K562 (cell line): Measurements from ENCODE around the gene UBN1. TPM values are rescaled to one million over a fixed set of nuclear protein-coding genes. Genes with fewer than 3 reads are reported as not detected.
A peak's percentile ranks its signal among the peaks of the same experiment; 100 is the strongest.

ENCODE experiments used
- ARID1B ChIP-seq: fragments of 450-650 bp; IDR thresholded peaks from 2 replicates; pipeline ENCODE4 v1.6.1; 2016; ENCODE audit warnings: antibody characterized with exemption, mild to moderate bottlenecking, inconsistent platforms
- E2F3 ChIP-seq: fragments of 250-450 bp; sonication (Bioruptor Pico); IDR thresholded peaks from 2 replicates; pipeline ENCODE4 v1.4.0; 2020; ENCODE audit warnings: mild to moderate bottlenecking
- MBD2 ChIP-seq: sonication (generic); IDR thresholded peaks from 2 replicates; pipeline ENCODE4 v1.6.1; 2016; ENCODE audit warnings: low read depth, borderline replicate concordance
- MXD1 ChIP-seq: fragments of 250-450 bp; sonication (Bioruptor Pico); IDR thresholded peaks from 2 replicates; pipeline ENCODE4 v1.8.0; 2021; ENCODE audit warnings: borderline replicate concordance, mild to moderate bottlenecking, moderate library complexity; ENCODE audit not compliant: poor library complexity, severe bottlenecking
- NONO ChIP-seq, 2 experiments: fragments of 200-400 bp in 1 of 2; fragments of 450-650 bp in 1 of 2; formaldehyde crosslinking in 1 of 2; IDR thresholded peaks; 2 replicates each; pipeline ENCODE4 v1.6.1; 2017; ENCODE audit warnings: low read depth in 2 of 2, mild to moderate bottlenecking in 2 of 2, moderate library complexity in 2 of 2, low read length in 1 of 2
- NUFIP1 ChIP-seq: fragments of 450-650 bp; IDR thresholded peaks from 2 replicates; pipeline ENCODE4 v1.6.1; 2018; ENCODE audit not compliant: partially characterized antibody
- PBX2 ChIP-seq, 2 experiments: IDR thresholded peaks in 1 of 2; conservative IDR thresholded peaks in 1 of 2; 2 replicates each; pipeline ENCODE4 v1.6.1; 2016; ENCODE audit warnings: low read depth in 2 of 2, mild to moderate bottlenecking in 1 of 2, missing compliant biosample characterization in 1 of 2, missing genetic modification characterization in 1 of 2, moderate library complexity in 1 of 2
- PKNOX1 ChIP-seq: fragments of 450-650 bp; IDR thresholded peaks from 2 replicates; pipeline ENCODE4 v1.6.1; 2016
- PTTG1 ChIP-seq: fragments of 450-650 bp; IDR thresholded peaks from 2 replicates; pipeline ENCODE4 v1.6.1; 2016; ENCODE audit warnings: low read depth, mild to moderate bottlenecking, missing genetic modification characterization, missing compliant biosample characterization
- SFPQ ChIP-seq: fragments of 200-400 bp; formaldehyde crosslinking; IDR thresholded peaks from 2 replicates; pipeline ENCODE4 v1.6.1; 2017; ENCODE audit warnings: mild to moderate bottlenecking, low read depth, low read length, moderate library complexity
- TAF7 ChIP-seq: fragments of 450-650 bp; IDR thresholded peaks from 2 replicates; pipeline ENCODE4 v1.6.1; 2016; ENCODE audit warnings: missing genetic modification characterization, missing compliant biosample characterization
- ZBED1 ChIP-seq: IDR thresholded peaks from 2 replicates; pipeline ENCODE4 v1.6.1; 2014
- ZBTB8A ChIP-seq: fragments of 450-650 bp; IDR thresholded peaks from 2 replicates; pipeline ENCODE4 v1.6.1; 2018; ENCODE audit warnings: mild to moderate bottlenecking, moderate library complexity; ENCODE audit not compliant: partially characterized antibody
- ZNF431 ChIP-seq: sonication (generic); formaldehyde crosslinking; IDR thresholded peaks from 2 replicates; pipeline ENCODE4 v1.8.0; 2022; ENCODE audit warnings: mild to moderate bottlenecking, missing genetic modification reagents
- polyA plus RNA-seq, 8 experiments: library from polyadenylated mRNA; depleted of rRNA in 4 of 8; stranded (reverse) in 5 of 8; unstranded in 3 of 8; fragments of >200 nt; fragmentation: Nextera tagmentation in 2 of 8; fragmentation: Illumina TruSeq in 1 of 8; extraction: Ambion mirVana in 2 of 8; extraction: Trizol in 1 of 8; gene quantifications; 2 replicates each; pipeline versions ENCODE4 v1.2.1 to v1.2.3, GENCODE V29; 2011 to 2014; ENCODE audit warnings: inconsistent platforms in 1 of 8, missing spikeins in 1 of 8
- total RNA-seq, 7 experiments: library from RNA; depleted of rRNA in 6 of 7; stranded (reverse); fragments of >200 nt in 6 of 7; fragmentation: Illumina TruSeq in 2 of 7; extraction: Trizol in 2 of 7; gene quantifications; 2 replicates each; pipeline versions ENCODE4 v1.2.1 to v1.2.3, GENCODE V29; 2011 to 2021; ENCODE audit warnings: low replicate concordance in 1 of 7
- TF ChIP-seq, protein P1 (sequence below): fragments of 200-800 bp; sonication (Bioruptor generic); IDR thresholded peaks from 2 replicates; pipeline ENCODE4 v1.6.1; 2017; ENCODE audit warnings: missing genetic modification characterization, missing compliant biosample characterization
- TF ChIP-seq, protein P2 (sequence below): sonication (generic); formaldehyde crosslinking; IDR thresholded peaks from 2 replicates; pipeline ENCODE4 v1.8.0; 2023; ENCODE audit warnings: mild to moderate bottlenecking, missing genetic modification reagents

UBN1 gene
- total and polyA plus RNA-seq, 9 of the 15 experiments (the other 6 are each of a cell fraction or from before 2014, with no cell fraction given) = 1.5 to 45.7 (median 20.6) TPM

GRCh38 chr16:4886151-4886550 is 38.9 kb downstream of the UBN1 start (continued):
- TF ChIP-seq, protein P1, sequence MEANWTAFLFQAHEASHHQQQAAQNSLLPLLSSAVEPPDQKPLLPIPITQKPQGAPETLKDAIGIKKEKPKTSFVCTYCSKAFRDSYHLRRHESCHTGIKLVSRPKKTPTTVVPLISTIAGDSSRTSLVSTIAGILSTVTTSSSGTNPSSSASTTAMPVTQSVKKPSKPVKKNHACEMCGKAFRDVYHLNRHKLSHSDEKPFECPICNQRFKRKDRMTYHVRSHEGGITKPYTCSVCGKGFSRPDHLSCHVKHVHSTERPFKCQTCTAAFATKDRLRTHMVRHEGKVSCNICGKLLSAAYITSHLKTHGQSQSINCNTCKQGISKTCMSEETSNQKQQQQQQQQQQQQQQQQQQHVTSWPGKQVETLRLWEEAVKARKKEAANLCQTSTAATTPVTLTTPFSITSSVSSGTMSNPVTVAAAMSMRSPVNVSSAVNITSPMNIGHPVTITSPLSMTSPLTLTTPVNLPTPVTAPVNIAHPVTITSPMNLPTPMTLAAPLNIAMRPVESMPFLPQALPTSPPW (CRISPR knock-in tag) = no peak
- TF ChIP-seq ZBED1 = no peak
- no peak for TF ChIP-seq E2F3 (CRISPR knock-in tag)
- TF ChIP-seq ARID1B = peak; percentile 91
- TF ChIP-seq MXD1 (CRISPR knock-in tag) = no peak
- TF ChIP-seq, protein P2, sequence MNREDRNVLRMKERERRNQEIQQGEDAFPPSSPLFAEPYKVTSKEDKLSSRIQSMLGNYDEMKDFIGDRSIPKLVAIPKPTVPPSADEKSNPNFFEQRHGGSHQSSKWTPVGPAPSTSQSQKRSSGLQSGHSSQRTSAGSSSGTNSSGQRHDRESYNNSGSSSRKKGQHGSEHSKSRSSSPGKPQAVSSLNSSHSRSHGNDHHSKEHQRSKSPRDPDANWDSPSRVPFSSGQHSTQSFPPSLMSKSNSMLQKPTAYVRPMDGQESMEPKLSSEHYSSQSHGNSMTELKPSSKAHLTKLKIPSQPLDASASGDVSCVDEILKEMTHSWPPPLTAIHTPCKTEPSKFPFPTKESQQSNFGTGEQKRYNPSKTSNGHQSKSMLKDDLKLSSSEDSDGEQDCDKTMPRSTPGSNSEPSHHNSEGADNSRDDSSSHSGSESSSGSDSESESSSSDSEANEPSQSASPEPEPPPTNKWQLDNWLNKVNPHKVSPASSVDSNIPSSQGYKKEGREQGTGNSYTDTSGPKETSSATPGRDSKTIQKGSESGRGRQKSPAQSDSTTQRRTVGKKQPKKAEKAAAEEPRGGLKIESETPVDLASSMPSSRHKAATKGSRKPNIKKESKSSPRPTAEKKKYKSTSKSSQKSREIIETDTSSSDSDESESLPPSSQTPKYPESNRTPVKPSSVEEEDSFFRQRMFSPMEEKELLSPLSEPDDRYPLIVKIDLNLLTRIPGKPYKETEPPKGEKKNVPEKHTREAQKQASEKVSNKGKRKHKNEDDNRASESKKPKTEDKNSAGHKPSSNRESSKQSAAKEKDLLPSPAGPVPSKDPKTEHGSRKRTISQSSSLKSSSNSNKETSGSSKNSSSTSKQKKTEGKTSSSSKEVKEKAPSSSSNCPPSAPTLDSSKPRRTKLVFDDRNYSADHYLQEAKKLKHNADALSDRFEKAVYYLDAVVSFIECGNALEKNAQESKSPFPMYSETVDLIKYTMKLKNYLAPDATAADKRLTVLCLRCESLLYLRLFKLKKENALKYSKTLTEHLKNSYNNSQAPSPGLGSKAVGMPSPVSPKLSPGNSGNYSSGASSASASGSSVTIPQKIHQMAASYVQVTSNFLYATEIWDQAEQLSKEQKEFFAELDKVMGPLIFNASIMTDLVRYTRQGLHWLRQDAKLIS (CRISPR knock-in tag) = no peak
- TF ChIP-seq MBD2 = no peak
- no peak for TF ChIP-seq ZBTB8A
- no peak for TF ChIP-seq TAF7 (tag)
- TF ChIP-seq SFPQ = no peak
- no peak for TF ChIP-seq NONO (IDR thresholded peaks at IDR 0.05; ENCODE audit: low read depth in 2 of 2, low read length in 1 of 2)
- peak; percentile 81 for TF ChIP-seq PKNOX1
- no peak for TF ChIP-seq PTTG1 (tag)
- no peak for TF ChIP-seq NUFIP1
- TF ChIP-seq ZNF431 (CRISPR knock-in tag) = no peak
- TF ChIP-seq PBX2 (CRISPR knock-in tag; IDR thresholded peaks at IDR 0.05; ENCODE audit: low read depth) = no peak
- no peak for TF ChIP-seq PBX2 (tag; conservative IDR thresholded peaks at IDR 0.05; ENCODE audit: low read depth)
